ENCODE data around the gene SPHKAP.
"Not testable (repeated sequence)": the region's sequence is repeated elsewhere in the genome, so short reads cannot be mapped to it uniquely, and the experiment has no call there.

Gene SPHKAP

GRCh38 chr2:228092056-228092455, 89.4 kb downstream of the SPHKAP start:
- DNase-seq = no peak

- DNase-seq = no peak
Observed at GRCh38 chr2:228086561-228086960, 94.9 kb downstream of the SPHKAP start.

GRCh38 chr2:228084717-228085116, 96.8 kb downstream of the SPHKAP start:
- DNase-seq = no peak

GRCh38 chr2:228083131-228083530, 98.4 kb downstream of the SPHKAP start:
- DNase-seq = no peak

- DNase-seq = no peak
Observed at GRCh38 chr2:228082571-228082970, 98.9 kb downstream of the SPHKAP start.

- no peak for DNase-seq
Observed at GRCh38 chr2:228079194-228079593, 102.3 kb downstream of the SPHKAP start.

- not testable (repeated sequence) for DNase-seq
Observed at GRCh38 chr2:228076695-228077094, 104.8 kb downstream of the SPHKAP start.

GRCh38 chr2:228072669-228073068, 108.8 kb downstream of the SPHKAP start:
- DNase-seq = no peak

- no peak for DNase-seq
Observed at GRCh38 chr2:228067309-228067708, 114.2 kb downstream of the SPHKAP start.

GRCh38 chr2:228066126-228066798, 115.2 kb downstream of the SPHKAP start:
- no peak for DNase-seq

- no peak for DNase-seq
Observed at GRCh38 chr2:228065686-228066085, 115.8 kb downstream of the SPHKAP start.

GRCh38 chr2:228064796-228065315, 116.6 kb downstream of the SPHKAP start:
- no peak for DNase-seq

GRCh38 chr2:228064024-228064423, 117.5 kb downstream of the SPHKAP start:
- DNase-seq = no peak

- DNase-seq = no peak
Observed at GRCh38 chr2:228063558-228063957, 117.9 kb downstream of the SPHKAP start.

GRCh38 chr2:228059735-228060134, 121.8 kb downstream of the SPHKAP start:
- no peak for DNase-seq

- no peak for DNase-seq
Observed at GRCh38 chr2:228056293-228057097, 125.0 kb downstream of the SPHKAP start.

- no peak for DNase-seq
Observed at GRCh38 chr2:228048838-228049490, 132.5 kb downstream of the SPHKAP start.

- DNase-seq = no peak
Observed at GRCh38 chr2:228040995-228041394, 140.5 kb downstream of the SPHKAP start.

GRCh38 chr2:228039752-228040534, 141.5 kb downstream of the SPHKAP start:
- no peak for DNase-seq

- DNase-seq = no peak
Observed at GRCh38 chr2:228038967-228039366, 142.5 kb downstream of the SPHKAP start.

GRCh38 chr2:228037915-228038314, 143.6 kb downstream of the SPHKAP start:
- DNase-seq = no peak

GRCh38 chr2:228023619-228024018, 157.9 kb downstream of the SPHKAP start:
- DNase-seq = no peak

- DNase-seq = no peak
Observed at GRCh38 chr2:228018311-228018710, 163.2 kb downstream of the SPHKAP start.
